Islet of Langerhans (tissue), 1 donor: Measurements from ENCODE around the gene PPP6C.
A peak's percentile ranks its signal among the peaks of the same experiment; 100 is the strongest.
"Not testable (repeated sequence)": the region's sequence is repeated elsewhere in the genome, so short reads cannot be mapped to it uniquely, and the experiment has no call there.

Experiments
- FAIRE-seq: peaks from one replicate; lab custom pipeline; 2011; peaks lifted over from hg19 to GRCh38; lab: Jason Lieb, UNC

The PPP6C gene

DNA sequence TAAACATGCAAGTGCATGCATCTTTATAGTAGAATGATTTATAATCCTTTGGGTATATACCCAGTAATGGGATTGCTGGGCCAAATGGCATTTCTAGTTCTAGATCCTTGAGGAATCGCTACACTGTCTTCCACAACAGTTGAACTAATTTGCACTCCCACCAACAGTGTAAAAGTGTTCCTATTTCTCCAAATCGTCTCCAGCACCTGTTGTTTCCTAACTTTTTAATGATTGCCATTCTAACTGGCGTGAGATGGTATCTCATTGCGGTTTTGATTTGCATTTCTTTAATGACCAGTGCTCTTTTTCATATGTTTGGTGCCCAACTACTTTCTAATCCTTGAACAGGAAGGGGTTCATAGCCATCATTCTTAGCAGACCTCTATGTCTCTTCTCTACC lies 7.8 kb downstream of the PPP6C start:
- FAIRE-seq: not testable (repeated sequence)

DNA sequence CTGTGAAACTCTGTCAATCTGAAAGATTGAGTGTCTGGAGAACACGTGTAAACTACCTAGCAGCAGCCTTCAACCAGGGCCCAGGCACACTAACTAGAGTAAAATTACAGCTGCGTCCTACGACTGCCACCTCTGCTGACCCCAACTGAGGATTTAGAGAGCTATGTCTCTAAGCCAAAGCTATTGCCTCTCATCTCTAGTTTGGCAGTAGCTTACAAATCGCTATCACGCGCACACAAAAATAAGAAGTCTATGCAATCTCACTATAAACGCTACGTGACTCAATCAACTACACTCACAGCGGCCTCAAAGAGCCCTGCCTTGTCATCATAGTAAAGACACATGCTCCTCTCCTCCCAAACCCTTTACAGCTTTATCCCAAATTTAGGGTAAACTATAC lies 8.7 kb downstream of the PPP6C start:
- no peak for FAIRE-seq

DNA sequence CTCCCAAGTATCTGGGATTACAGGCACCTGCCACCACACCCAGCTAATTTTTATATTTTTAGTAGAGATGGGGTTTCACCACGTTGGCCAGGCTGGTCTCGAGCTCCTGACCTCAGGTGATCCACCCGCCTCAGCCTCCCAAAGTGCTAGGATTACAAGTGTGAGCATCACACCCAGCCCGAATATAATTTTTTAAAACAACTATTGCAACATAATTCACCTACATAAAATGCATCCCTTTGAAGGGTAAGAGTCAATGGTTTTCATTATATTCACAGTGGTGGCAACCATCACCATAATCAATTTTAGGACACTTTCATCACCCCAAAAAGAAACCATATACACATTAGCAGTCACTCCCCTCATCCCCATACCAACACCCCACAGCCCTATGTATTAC lies 9.8 kb downstream of the PPP6C start:
- not testable (repeated sequence) for FAIRE-seq

DNA sequence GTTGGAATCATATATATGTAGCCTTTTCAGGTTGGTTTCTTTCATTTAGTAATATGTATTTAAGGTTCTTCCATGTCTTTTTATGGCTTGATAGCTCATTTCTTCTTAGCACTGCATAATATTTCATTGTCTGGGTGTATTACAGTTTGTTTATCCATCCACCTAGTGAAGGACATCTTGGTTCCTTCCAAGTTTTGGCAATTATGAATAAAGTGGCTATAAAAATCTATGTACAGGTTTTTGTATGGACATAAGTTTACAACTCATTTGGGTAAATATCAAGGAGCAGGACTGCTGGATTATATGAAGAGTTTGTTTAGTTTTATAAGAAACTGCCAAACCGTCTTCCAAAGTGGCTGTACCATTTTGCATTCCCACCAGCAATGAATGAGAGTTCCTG lies 11.7 kb downstream of the PPP6C start:
- no peak for FAIRE-seq

DNA sequence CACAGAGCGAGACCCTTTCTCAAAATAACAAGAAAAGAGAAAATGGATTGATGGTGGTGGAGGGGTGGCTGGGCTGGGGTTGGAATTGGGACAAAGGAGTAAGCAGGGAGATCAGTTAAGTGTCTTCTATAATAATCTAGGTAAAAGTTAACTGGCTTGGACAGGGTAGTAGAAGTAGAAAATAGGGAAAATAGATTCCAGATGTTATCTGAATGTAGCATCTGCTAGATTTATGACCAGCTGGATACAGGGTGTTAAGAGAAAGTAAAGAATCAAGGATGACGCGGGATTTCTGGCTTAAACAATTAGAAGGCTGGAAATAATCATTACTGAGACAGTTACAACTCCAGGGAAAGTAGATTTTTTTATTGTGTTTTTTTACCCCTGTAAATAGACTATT lies 13.0 kb downstream of the PPP6C start:
- FAIRE-seq: no peak

DNA sequence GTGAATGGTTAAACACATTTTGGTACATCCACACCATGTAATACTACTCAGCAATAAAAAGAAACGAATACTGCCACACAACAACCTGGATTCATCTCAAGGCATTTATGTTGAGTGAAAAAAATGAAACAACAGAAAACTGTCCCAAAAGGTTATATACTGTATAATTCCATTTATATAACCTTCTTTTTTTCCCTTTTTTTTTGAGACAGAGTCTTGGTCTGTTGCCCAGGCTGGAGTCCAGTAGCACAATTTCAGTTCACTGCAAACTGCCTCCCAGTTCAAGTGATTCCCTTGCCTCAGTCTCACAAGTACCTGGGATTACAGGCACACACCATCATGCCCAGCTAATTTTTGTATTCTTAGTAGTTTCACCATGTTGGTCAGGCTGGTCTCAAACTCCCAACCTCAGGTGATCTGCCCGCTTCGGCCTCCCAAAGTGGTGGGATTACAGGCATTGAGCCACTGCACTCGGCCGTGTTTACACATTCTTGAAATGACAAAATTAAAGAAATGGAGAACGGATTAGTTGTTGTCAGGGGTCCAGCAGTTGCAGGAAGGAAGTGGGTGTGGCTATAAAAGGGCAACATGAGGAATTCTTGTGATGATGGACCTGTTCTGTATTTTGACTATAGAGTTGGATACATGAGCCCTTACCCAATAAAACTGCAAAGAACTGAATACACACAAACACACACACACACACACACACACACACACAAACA lies 17.4 kb downstream of the PPP6C start:
- no peak for FAIRE-seq

DNA sequence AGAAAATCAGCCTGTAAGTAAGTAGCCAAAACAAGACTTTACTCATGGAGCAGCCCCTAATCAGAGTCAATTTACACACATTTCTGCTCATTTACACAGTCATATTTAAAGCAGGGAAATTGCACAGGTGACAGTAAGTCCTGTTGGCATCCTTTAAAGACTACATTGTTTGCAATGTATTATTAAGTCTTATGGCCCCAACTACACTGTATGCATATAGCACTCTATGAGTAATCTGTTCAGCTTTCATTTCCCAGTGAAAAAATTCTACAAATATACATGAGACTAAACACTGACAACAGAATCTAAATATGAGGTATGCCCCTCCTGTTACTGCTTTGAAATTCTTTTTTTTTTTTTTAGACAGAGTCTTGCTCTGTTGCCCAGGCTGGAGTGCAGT lies 19.7 kb downstream of the PPP6C start:
- FAIRE-seq: no peak

DNA sequence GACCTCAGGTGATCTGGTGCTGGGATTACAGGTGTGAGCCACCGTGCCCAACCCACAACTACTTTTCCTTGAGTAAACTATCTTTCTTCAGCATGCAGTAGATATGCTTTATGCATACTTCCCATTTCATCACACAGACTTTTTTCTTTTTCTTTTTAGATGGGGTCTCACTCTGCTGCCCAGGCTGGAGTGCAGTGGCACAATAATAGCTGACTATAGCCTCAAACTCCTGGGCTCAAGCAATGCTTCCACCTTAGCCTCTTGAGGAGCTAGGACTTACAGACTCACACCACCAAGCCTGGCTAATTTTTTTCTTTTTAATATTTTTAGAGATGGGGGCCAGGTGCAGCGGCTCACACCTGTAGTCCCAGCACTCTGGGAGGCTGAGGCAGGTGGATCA lies 22.8 kb downstream of the PPP6C start:
- FAIRE-seq: no peak

DNA sequence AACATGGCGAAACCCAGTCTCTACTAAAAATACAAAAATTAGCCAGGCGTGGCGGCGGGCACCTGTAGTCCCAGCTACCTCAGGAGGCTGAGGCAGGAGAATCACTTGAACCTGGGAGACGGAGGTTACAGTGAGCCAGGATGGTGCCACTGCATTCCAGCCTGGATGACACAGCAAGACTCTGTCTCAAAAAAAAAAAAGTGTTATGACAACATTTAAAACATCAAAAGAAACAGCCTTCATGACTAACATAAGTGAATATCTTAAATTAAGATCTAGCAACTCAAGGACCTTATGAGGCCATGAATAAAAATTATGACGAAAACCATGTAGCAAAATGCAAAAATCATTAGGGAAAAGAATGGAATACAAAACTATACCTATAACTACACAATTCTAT lies 26.7 kb downstream of the PPP6C start:
- not testable (repeated sequence) for FAIRE-seq

DNA sequence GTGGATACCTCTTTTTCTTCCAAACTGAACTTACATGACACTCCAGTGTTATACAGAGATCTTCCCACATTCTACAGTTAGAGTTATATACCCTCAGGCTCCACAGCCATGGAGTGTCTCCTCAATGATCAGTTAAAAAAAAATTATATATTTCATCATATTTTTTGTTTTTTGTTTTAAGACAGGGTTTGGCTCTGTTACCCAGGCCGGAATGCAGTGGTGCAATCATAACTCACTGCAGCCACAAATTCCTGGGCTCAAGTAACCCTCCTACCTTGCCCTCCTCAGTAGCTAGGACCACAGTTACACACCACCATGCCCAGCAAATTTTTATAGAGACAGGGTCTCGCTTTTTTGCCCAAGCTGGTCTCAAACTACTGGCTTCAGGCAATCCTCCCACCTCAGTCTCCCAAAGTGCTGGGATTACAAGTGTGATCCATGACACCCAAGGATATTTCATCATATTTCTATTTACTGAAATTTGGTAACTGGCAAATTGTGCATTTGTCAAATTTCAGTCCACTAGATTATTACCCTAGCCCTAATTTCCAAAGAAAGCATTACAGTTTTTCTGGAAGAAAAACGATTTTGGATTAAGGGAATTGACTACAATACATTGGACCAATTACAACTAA lies 28.2 kb downstream of the PPP6C start:
- FAIRE-seq: no peak

DNA sequence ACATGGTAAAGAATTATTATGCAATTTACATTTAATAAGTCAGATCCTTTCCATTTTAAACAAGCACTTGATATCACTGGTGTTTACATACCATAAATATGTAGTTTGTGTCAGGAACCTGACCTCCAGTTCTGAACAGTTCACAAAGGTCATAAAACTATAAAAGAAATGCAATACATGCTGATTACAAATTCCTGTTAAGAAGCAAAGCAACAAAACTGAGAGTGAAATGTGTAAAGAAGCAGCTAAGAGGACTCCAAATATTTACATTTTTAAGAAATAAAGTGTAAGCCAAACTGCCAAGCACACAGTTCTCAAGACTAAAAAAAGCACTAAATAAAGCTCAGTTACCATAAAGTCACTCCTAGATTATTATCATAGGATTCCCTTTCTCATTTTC lies 28.9 kb downstream of the PPP6C start:
- FAIRE-seq: no peak

DNA sequence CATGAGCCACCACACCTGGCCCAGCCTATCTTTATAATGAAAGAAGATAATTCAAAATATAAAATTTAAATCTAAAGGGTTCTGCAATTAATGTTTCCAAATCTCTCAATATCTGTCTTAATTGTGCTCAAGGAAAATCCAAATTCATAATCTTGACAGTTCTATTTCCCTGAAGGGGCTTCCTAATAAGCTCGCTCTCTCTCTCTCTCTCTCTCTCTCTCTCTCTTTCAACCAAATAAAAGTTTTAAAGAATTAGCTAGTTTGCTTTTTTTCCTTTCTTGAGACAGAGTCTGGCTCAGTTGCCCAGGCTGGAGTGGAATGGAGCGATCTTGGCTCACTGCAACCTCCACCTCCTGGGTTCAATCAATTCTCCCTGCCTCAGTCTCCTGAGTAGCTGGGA lies 33.1 kb downstream of the PPP6C start:
- FAIRE-seq: no peak

DNA sequence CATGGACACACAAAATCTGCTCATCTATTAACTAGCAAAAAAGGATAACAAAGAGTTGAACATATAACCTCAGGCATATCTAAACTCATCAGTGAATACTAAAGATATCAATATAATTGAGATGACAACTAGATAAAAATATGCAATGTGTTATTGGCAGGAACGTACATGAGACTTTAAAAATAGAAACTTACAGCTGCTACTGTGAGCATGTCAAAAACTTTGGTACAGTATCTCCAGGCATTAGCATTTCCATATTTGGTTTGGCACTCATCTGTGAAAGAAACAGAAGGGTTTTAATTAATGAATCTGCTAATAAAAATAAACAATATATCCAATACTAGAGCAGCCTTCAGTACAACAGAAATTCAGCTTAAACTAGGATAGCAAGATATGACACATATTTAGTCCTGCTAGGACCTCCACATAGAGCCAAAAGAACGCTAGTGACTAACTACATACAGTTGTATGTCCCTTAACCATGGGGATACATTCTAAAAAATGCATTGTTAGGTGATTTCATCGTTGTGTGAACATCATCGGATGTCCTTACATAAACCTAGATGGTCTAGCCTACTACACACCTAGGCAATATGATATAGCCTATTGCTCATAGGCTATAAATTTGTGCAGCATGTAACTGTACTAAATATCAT lies 35.8 kb downstream of the PPP6C start:
- FAIRE-seq: no peak

DNA sequence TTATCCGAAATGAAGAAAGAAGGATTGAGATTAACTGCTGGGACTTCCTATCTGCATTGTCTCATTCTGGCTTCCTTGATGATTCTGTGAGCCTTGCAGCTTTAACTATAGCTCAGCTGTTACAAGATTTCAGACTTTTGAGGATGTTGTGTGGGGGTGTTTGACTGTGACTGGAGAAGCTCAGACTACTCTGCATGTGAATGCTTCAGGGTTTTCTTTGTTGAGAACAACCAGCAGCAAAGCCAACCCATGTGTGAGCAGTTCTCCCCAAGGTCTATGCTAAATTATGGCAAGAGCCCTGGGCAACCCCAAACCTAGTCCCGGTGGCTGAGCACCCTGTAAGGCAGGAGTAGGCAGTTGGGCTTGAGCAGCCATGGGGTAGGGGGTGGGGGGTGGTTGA lies 37.9 kb downstream of the PPP6C start:
- no peak for FAIRE-seq

DNA sequence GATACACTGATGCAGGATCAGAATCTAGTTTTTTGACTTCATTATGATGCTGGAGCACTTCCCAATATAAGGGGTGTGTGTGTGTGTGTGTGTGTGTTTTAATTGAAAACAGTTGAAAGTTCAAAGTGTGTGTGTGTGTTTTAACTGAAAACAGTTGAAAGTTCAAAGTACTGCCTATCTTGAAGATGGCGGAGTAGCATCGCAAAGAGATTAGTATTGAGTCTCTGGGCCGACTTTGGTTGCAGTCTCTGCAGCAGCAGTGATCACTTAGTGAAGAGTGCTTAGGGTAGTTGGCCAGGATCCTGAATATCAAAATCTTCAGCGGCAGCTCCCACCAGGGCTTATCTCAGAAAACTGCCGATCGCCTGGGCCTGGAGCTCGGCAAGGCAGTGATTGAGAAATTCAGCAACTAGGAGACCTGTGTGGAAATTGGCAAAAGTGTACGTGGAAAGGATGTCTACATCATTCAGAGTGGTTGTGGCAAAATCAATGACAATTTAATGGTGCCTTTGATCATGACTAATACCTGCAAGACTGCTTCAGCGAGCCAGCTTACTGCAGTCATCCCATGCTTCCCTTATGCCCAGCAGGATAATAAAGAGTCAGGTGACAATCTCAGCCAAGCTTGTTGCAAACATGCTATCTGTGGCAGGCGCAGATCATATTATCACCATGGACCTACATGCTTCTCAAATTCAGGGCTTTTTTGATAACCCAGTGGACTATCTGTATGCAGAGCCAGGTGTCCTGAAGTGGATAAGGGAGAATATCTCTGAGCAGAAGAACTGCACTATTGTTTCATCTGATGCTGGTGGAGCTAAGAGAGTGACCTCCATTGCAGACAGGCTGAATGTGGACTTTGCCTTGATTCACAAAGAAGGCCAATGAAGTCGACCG lies 39.0 kb downstream of the PPP6C start:
- FAIRE-seq: no peak

DNA sequence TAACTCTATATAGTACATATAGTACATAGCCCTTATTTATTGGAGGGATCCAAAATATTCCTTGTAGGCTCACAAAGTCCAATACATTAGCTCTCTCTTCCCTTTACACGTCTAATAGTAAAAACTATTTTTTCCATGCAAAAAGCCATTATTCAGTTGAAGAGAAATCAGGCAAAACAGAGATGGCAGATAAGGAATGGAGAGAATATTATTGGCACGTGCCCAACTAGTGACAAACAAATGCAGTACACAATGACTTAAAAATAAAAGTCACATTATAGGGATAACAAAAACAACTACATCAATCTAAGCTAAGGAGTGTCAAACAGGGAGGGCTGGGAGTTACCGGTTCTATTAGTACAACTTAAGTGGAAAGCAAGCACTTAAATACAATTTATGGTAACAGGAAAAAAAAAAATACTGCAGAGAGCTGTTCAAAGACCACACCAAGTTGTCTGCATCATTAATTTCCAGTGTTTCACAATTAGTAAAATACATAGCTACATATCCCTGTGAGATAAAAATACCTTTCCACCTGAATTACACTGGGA lies 42.1 kb downstream of the PPP6C start:
- FAIRE-seq: no peak

DNA sequence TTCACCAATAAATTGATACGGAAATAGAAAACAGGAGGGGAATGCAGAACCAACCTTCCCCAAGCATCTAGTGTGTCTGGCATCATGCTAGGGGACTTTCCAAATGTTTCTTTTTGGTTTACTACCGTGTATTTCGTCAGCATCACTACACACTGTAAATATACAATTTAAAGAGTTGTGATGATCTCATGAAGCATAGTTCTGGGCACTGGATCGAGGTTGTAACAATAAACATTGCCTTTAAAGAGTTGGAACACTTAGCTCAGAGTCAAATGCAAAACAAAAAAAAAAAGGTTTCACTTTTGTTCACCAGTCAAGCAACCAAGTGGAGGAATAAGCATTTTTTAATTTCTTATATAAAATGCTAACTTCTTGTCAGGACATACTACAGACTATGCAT lies 43.4 kb downstream of the PPP6C start:
- no peak for FAIRE-seq

DNA sequence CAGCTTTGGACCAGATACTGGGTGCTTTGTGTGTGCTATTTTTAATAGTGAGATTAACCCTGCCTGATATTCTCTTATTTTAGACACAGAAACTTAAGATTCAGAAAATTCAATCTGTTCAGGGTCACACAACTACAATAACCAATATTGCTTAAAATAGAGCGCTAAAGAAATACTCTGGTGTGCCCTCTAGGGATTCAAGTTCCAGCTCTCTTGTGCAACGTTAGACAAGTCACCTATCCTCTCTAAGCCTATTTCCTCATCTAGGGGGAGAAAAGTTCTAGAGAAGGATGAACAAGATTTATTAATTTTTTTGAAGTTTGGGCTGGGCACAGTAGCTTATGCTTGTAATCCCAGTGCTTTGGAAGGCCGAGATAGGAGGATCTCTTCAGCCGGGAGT lies 44.2 kb downstream of the PPP6C start:
- FAIRE-seq: no peak

DNA sequence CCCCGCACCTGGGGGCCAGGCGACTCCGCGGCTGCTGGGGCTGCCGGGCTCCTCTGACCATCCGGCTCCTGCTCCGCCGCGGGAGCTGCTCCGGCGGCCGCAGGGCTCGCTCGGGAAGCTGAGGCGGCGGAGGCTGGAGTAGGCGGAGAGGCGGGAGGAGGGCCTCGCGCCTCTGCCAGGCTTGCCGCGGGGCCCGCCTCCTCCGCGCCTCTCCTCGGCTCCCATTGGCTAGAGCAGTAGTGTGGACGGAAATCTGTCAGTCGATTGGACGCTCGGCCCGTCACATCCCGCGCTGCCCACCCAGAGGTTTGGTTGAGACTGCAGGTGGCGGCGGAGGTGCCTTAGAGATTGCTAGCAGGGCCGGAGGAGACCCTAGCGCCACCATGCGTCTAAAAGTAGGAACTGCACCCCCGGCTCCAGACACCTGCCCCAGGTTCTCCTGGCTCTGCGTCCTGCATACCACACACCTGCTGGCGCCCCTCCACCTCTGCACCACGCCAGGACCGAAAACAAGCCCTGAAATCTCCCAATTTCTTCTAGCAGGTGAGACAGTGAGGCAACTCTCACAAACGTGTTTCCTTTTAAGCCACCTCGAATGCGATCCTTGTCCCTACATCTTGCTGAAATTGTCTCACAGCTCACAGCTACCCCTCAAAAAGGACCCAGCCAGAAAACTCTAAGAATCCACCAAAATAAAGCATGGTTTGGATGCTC lies 46.1 kb downstream of the PPP6C start, which contains the start of gene SCAI:
SCAI (minus strand) TSS at position 152 of the 714 bp plus-strand sequence; CDS start at position 61, 91 bp downstream.
- peak; percentile 82 for FAIRE-seq

DNA sequence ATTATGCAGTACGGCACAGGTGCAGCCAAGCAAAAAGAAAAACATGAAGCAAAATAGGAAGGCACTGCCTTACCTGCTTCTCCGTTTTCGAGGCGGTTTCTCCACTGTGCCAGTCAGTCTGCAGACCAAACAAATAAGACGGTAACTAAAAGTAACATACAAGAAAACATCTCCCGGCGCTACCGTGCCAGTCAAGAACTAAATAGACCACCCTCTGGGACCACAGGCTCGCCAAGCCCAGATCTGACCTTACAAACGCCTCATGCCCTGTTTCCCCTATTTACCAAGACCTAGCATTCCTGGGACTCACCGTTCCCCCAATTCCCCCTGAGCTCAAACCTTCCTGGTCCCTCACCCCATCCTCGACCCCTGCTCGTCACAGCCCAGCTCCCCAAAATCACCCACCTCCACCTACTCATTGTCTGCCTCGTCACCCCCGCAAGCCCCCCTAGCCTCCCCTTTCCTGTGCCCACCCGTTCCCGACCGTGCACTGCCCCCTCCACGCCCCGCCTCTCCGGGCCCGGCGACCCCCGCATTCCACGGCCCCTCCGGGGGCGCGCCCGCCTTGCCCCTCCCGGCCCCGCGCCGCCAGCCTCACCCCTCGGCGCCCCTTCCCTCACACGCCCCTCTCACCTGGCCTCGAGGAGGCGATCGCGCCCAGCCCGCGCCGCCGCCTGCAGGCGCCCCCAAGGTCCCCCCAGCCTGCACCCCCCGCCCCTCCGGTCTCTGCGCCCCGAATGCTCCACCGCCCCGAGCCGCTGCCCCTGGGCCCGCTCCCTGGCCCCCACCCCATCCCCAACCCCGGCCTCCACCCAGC lies 46.8 kb downstream of the PPP6C start:
- FAIRE-seq: no peak

DNA sequence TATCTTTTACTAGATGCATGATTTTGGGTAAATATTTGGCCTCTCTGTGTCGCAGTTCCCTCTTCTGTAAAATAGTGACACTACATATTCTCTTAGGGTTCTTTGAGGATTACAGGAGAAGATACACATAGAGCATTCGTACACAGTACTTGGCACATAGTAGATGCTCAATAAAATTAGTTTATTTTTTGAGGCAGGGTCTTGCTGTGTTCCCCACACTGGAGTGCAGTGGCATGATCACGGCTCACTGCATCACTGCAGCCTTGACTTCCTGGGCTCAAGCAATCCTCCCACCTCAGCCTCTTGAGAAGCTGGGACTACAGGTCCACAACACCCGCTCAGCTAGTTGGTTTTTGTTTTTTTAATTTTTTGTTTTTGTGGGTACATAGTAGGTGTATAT lies 47.9 kb downstream of the PPP6C start:
- no peak for FAIRE-seq
